HepG2 (cell line): ENCODE results near the gene ABTB2. TPM values are rescaled to one million over a fixed set of nuclear protein-coding genes. Genes with fewer than 3 reads are reported as not detected.

Experiments used
- ATAC-seq: fragments of 200-7000 bp; cut with Tn5 transposase; 3 replicates; pipeline ENCODE4 v1.9.1; 2020; ENCODE audit warnings: mild to moderate bottlenecking, moderate library complexity
- BruUV-seq: library from RNA; stranded (reverse); fragments of 400-500 nt; replicated peaks from 2 replicates; lab custom pipeline; 2021; lab: Mats Ljungman, UMichigan
- CTCF ChIA-PET: fragments of 300-600 bp; formaldehyde crosslinking; extraction: SDS; loops from one replicate; lab custom pipeline; 2021; ENCODE audit warnings: low total read pairs, inconsistent platforms, low intra/inter-chr PET ratio; lab: Yijun Ruan, JAX
- POLR2A ChIA-PET: fragments of 350-600 bp; sonication (Branson Sonifier 250); formaldehyde crosslinking; loops from one replicate; lab custom pipeline; 2020; ENCODE audit warnings: antibody characterized with exemption, inconsistent platforms; lab: Yijun Ruan, JAX
- DNase-seq: peaks from one replicate; pipeline ENCODE4 v3.0.0-alpha.2; 2015; ENCODE audit warnings: low spot score
- FAIRE-seq: peaks from 3 replicates; lab custom pipeline; 2011; peaks lifted over from hg19 to GRCh38; lab: Jason Lieb, UNC
- H2AFZ ChIP-seq: one replicate; pipeline ENCODE4 v1.6.1; 2011; ENCODE audit warnings: low read length, inconsistent platforms
- H3K27ac ChIP-seq: fragments of 300-600 bp; 3 replicates; pipeline ENCODE4 v1.8.0; 2011; ENCODE audit warnings: mixed run types, mild to moderate bottlenecking, mixed read lengths, low read length, inconsistent platforms; ENCODE audit not compliant: insufficient read depth; ENCODE audit errors: extremely low read length
- H3K27me3 ChIP-seq, 2 experiments: fragments of 200-600 bp in 1 of 2; 2 replicates in 1 of 2; 3 replicates in 1 of 2; pipeline versions ENCODE4 v1.6.0 to v1.8.0; 2011; ENCODE audit warnings: low read length in 2 of 2, mild to moderate bottlenecking in 2 of 2, moderate library complexity in 2 of 2, inconsistent platforms in 1 of 2; ENCODE audit not compliant: insufficient read depth in 2 of 2, control insufficient read depth in 1 of 2
- H3K36me3 ChIP-seq, 2 experiments: fragments of 200-600 bp in 1 of 2; replicated peaks in 1 of 2; 2 replicates in 1 of 2; 3 replicates in 1 of 2; pipeline versions ENCODE4 v1.5.1 to v1.8.0; 2011; ENCODE audit warnings: low read length in 2 of 2, inconsistent platforms in 1 of 2; ENCODE audit not compliant: insufficient read depth in 2 of 2, control insufficient read depth in 1 of 2
- H3K4me1 ChIP-seq: 2 replicates; pipeline ENCODE4 v1.5.1; 2012; ENCODE audit warnings: low read length, inconsistent platforms; ENCODE audit not compliant: insufficient read depth
- H3K4me2 ChIP-seq: 2 replicates; pipeline ENCODE4 v1.6.0; 2011; ENCODE audit warnings: low read depth, low read length, inconsistent platforms
- H3K4me3 ChIP-seq, 3 experiments: fragments of 200-600 bp in 1 of 3; sonication (generic), shearing (Covaris generic) in 1 of 3; replicated peaks in 1 of 3; 2 replicates each; pipeline ENCODE4 v1.5.1; 2011 to 2016; ENCODE audit warnings: low read length in 3 of 3, inconsistent platforms in 2 of 3, low read depth in 2 of 3, mild to moderate bottlenecking in 2 of 3, control low read depth in 1 of 3, mixed read lengths in 1 of 3; ENCODE audit not compliant: insufficient read depth in 1 of 3
- H3K79me2 ChIP-seq: one replicate; pipeline ENCODE4 v1.6.1; 2011; ENCODE audit warnings: low read length, inconsistent platforms; ENCODE audit not compliant: insufficient read depth
- H3K9ac ChIP-seq: 2 replicates; pipeline ENCODE4 v1.6.0; 2011; ENCODE audit warnings: mild to moderate bottlenecking, low read depth, low read length, inconsistent platforms; ENCODE audit not compliant: insufficient read depth
- H3K9me3 ChIP-seq: 2 replicates; pipeline ENCODE4 v1.5.1; 2012; ENCODE audit warnings: mild to moderate bottlenecking, low read length
- H4K20me1 ChIP-seq: 2 replicates; pipeline ENCODE4 v1.6.0; 2011; ENCODE audit warnings: inconsistent platforms, mild to moderate bottlenecking, low read length, moderate library complexity; ENCODE audit not compliant: insufficient read depth
- ATF1 ChIP-seq: IDR thresholded peaks from 2 replicates; pipeline ENCODE4 v1.6.1; 2016; ENCODE audit warnings: mild to moderate bottlenecking, control low read depth
- HDAC6 ChIP-seq: fragments of 200-600 bp; sonication (generic); IDR thresholded peaks from 2 replicates; pipeline ENCODE4 v1.7.0; 2017; ENCODE audit warnings: mild to moderate bottlenecking, antibody characterized with exemption, low read length, low read depth
- MBD4 ChIP-seq: IDR thresholded peaks from 2 replicates; pipeline ENCODE4 v1.6.1; 2012; ENCODE audit warnings: low read length, inconsistent platforms, borderline replicate concordance
- MTA1 ChIP-seq: sonication (generic); formaldehyde crosslinking; IDR thresholded peaks from 2 replicates; pipeline ENCODE4 v1.4.0; 2020; ENCODE audit warnings: missing genetic modification reagents, mild to moderate bottlenecking, borderline replicate concordance
- ZNF136 ChIP-seq: sonication (generic); formaldehyde crosslinking; IDR thresholded peaks from 2 replicates; pipeline ENCODE4 v1.8.1; 2022; ENCODE audit warnings: low read depth, mild to moderate bottlenecking, moderate library complexity, missing genetic modification reagents
- ZNF20 ChIP-seq: sonication (generic); formaldehyde crosslinking; IDR thresholded peaks from 2 replicates; pipeline ENCODE4 v1.4.0; 2020; ENCODE audit warnings: mild to moderate bottlenecking, moderate library complexity, missing genetic modification reagents
- ZNF44 ChIP-seq: sonication (generic); formaldehyde crosslinking; IDR thresholded peaks from 2 replicates; pipeline ENCODE4 v1.5.1; 2020; ENCODE audit warnings: mild to moderate bottlenecking, missing genetic modification reagents
- WGBS: methylation state at CpG from one replicate; pipeline ENCODE4 v1.1.6; 2017; ENCODE audit warnings: low lambda C conversion rate; 5-methylcytosine and 5-hydroxymethylcytosine counted together
- in situ Hi-C: cut with HindIII; loops from 2 replicates; pipeline ENCODE4 v1.10.0; 2017; ENCODE audit warnings: low pct_unique_long_range_greater_than_20kb; ENCODE audit not compliant: extremely low pct_ligation_motif_present
- intact Hi-C: fragments of 100-400 bp; cut with micrococcal nuclease; formaldehyde crosslinking; loops from one replicate; pipeline ENCODE4 v1.10.0; 2022; ENCODE audit not compliant: unreplicated experiment
- polyA plus RNA-seq, 8 experiments: library from polyadenylated mRNA; depleted of rRNA in 3 of 8; stranded (reverse) in 7 of 8; unstranded in 1 of 8; fragments of >200 nt; fragmentation: Illumina TruSeq in 4 of 8; extraction: Trizol in 4 of 8; gene quantifications; 2 replicates each; pipeline versions ENCODE4 v1.2.1 to v1.2.3, GENCODE V29; 2011 to 2016; ENCODE audit warnings: low read depth in 4 of 8, missing spikeins in 1 of 8, mixed read lengths in 1 of 8; ENCODE audit not compliant: insufficient read depth in 1 of 8
- total RNA-seq, 5 experiments: library from RNA; depleted of rRNA; stranded (reverse); fragments of >200 nt; fragmentation: Illumina TruSeq; extraction: Trizol; gene quantifications; 2 replicates each; pipeline ENCODE4 v1.2.3, GENCODE V29; 2016; ENCODE audit warnings: low read depth in 1 of 5
- TF ChIP-seq, protein P1 (sequence below): sonication (generic); formaldehyde crosslinking; IDR thresholded peaks from 2 replicates; pipeline ENCODE4 v1.9.0; 2021; ENCODE audit warnings: missing genetic modification reagents, mild to moderate bottlenecking, borderline replicate concordance
- TF ChIP-seq, protein P2 (sequence below): sonication (generic); formaldehyde crosslinking; IDR thresholded peaks from 2 replicates; pipeline ENCODE4 v1.4.0; 2020; ENCODE audit warnings: missing genetic modification reagents; ENCODE audit errors: not compliant biosample characterization

The ABTB2 gene
- total and polyA plus RNA-seq, 2 of the 13 experiments (the other 11 are each of a cell fraction or from before 2014, with no cell fraction given) = 5.1 to 15.4 TPM

DNA sequence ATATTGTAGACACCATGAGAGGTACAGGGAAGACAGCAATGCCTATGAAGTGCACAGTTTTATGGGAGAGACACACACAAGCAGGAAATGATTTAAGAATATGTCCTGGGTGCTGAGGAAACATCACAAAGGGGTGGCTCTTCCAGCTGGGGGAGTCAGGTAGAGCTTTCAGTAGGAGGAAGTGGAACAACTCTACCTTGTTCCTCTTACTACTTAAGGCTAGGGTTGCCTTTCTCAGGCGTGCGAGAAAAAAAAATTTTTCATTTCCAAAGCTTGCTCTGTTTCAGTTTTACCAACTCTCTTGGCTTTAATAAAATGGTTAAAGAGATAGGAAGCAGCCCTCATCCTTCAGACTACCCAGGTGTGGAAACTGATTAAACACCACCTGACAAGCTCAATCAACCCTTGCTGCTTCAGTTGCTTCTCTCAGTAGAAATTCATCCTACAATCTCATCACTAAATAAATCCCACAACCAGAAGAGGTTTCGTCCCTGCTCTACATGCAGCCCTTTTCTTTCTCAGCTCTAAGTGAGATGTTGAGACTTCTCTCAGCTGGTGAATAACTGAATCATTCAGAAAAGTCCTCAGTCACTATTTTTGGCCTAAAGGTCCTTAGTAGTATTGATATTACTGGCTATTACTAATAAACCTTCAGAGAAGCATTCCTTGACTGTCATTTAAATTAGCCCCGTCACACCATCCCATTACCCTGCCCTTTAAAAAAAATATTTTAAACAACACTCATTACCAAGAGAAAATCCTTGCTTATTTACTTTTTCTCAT, 5.9 kb downstream of the ABTB2 start:
- 98% methylated on average over 4 of the region's 4 CpGs for WGBS
- Histone ChIP-seq H3K4me2 (no peak overlapping the region), H3K27ac (no peak overlapping the region), H3K36me3 (peaks cover 6 to 9% of the 10 kb centered on the region in 2 experiments; a peak in 2 of 5 replicates), H3K4me3 (no peak overlapping the region), H3K9me3 (no peaks in the 10 kb centered on the region), H3K9ac (no peak overlapping the region), H2AFZ (no peak overlapping the region), H4K20me1 (peaks cover 22% of the 10 kb centered on the region), H3K4me1 (peaks cover 96% of the 10 kb centered on the region), H3K79me2 (peaks cover 94% of the 10 kb centered on the region)
- intact Hi-C loops (no loop called here), in situ Hi-C loops (loop anchor here (25.0 kb wide), 2 partner anchors 490 to 1035 kb away; no protein-coding TSS in a partner anchor)
- DNase-seq (no peak), FAIRE-seq (no peak)
- no TSS peak for BruUV-seq
- CTCF ChIA-PET = no interaction called here
- TF ChIP-seq ZNF136 (CRISPR knock-in tag) = no peak
- no peak for TF ChIP-seq HDAC6
- TF ChIP-seq, protein P1, sequence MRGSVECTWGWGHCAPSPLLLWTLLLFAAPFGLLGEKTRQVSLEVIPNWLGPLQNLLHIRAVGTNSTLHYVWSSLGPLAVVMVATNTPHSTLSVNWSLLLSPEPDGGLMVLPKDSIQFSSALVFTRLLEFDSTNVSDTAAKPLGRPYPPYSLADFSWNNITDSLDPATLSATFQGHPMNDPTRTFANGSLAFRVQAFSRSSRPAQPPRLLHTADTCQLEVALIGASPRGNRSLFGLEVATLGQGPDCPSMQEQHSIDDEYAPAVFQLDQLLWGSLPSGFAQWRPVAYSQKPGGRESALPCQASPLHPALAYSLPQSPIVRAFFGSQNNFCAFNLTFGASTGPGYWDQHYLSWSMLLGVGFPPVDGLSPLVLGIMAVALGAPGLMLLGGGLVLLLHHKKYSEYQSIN = no peak
- no peak for TF ChIP-seq ATF1 (CRISPR knock-in tag)
- TF ChIP-seq ZNF20 (CRISPR knock-in tag) = no peak
- no peak for TF ChIP-seq ZNF44 (CRISPR knock-in tag)
- no peak for TF ChIP-seq MTA1
- TF ChIP-seq, protein P2, sequence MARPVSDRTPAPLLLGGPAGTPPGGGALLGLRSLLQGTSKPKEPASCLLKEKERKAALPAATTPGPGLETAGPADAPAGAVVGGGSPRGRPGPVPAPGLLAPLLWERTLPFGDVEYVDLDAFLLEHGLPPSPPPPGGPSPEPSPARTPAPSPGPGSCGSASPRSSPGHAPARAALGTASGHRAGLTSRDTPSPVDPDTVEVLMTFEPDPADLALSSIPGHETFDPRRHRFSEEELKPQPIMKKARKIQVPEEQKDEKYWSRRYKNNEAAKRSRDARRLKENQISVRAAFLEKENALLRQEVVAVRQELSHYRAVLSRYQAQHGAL (CRISPR knock-in tag) = no peak
- TF ChIP-seq MBD4 = no peak
- TF ChIP-seq, all 625 proteins: peak for 0
- POLR2A ChIA-PET = no interaction called here
- no peaks in the 10 kb centered on the region; a peak in 1 of 5 replicates for H3K27me3 ChIP-seq
- ATAC-seq = no peak
